OCI-M2 (cell line): ENCODE measurements around the gene NECTIN4.
A peak's percentile ranks its signal among the peaks of the same experiment; 100 is the strongest.
"Not testable (repeated sequence)": the region's sequence is repeated elsewhere in the genome, so short reads cannot be mapped to it uniquely, and the experiment has no call there.

Source experiments
- DNase-seq: peaks from one replicate; lab custom pipeline; 2025; ENCODE audit not compliant: unreplicated experiment; lab: John Stamatoyannopoulos, UW

NECTIN4 gene

DNA sequence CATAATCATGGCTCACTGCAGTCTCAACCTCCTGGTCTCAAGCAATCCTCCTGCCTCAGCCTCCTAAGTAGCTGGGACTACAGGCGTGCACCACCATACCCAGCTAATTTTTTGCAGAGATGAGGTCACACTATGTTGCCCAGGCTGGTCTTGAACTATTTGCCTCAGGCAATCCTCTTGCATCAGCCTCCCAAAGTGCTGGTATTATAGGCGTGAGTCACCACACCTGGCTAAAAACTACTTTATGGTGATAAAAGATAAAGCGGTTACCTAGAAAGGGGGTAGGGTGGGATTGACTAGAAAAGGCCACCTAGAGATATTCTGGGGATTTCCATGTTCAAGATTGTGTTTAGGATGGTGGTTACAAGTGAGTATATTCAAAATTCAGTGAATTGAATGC lies 55.6 kb downstream of the NECTIN4 start:
- DNase-seq = no peak

DNA sequence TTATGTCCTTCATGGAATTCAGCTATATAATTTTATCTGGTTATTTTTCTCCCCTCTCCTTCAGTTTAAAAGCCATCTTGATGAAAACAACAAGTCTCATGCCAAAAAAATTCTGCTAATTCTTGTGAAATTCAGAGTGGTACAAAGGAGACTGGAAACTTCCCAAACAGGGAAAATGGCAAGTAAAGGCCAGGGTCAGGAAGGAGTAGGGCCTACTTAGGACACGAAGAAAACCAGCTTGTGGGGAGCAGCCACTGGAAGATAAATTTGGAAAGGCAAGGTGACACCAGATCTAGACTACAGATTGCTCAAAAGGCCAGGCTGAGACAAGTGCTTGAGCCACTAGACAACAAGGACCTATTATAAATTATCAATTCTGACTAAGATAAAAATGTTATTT lies 56.9 kb downstream of the NECTIN4 start:
- no peak for DNase-seq

- DNase-seq = no peak
These were observed 57.5 kb downstream of the NECTIN4 start for GRCh38 chr1:161031874-161032273.

DNA sequence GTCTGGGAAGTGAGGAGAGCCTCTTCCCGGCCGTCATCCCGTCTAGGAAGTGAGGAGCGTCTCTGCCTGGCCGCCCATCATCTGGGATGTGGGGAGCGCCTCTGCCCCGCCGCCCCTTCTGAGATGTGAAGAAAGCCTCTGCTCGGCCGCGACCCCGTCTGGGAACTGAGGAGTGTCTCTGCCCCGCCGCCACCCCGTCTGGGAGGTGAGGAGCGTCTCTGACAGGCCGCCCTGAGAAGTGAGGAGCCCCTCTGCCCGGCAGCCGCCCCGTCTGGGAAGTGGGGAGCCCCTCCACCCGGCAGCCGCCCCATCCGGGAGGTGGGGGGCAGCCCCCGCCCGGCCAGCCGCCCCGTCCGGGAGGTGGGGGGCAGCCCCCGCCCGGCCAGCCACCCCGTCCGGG lies 59.9 kb downstream of the NECTIN4 start:
- DNase-seq = not testable (repeated sequence)

GRCh38 chr1:161026954-161027353 lies 62.4 kb downstream of the NECTIN4 start:
- DNase-seq = not testable (repeated sequence)

- not testable (repeated sequence) for DNase-seq
These were observed 66.9 kb downstream of the NECTIN4 start for GRCh38 chr1:161022432-161022831.

GRCh38 chr1:161021970-161022353 lies 67.4 kb downstream of the NECTIN4 start:
- DNase-seq = no peak

- peak; percentile 73 for DNase-seq
These were observed 68.0 kb downstream of the NECTIN4 start for GRCh38 chr1:161021165-161021969.
